Measurements from ENCODE around the gene MGLL.

The MGLL gene

DNA sequence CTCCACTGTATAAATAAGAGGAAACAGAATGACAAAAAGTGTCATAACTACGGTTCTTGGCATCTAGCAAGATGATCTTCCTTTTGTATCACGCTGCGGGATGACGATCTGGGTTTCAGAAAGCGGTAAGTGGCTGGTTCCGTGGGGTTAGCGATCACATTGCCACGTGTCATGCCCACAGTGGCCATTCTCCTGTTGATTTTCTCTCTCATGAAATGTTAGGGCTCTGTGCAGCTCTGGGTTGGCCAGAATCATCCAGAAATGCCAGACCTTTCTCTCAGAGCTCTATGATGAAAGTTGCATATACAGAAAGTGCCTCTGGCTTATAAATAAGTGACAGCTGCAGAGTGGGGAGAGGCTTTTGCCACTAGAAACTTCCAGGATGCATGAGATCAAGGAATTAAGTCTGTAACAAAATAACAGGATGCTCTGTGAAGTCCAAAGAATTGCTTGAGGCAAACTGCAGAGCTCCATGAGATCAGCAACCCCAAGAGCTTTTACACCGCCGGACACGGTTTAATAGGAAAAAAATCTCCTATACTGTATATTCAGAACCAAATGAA, 78.0 kb downstream of the MGLL start:
- H3K4me2 ChIP-seq (ENCODE audit: low read length): no peak overlapping the region
- H4K20me1 ChIP-seq (ENCODE audit: insufficient read depth, low read length): no peaks in the 10 kb centered on the region
- H3K27me3 ChIP-seq (ENCODE audit: insufficient read depth, low read length): no peaks in the 10 kb centered on the region
- H3K4me3 ChIP-seq (ENCODE audit: low read depth, low read length, poor library complexity, severe bottlenecking): no peak overlapping the region
- H3K9me2 ChIP-seq (ENCODE audit: low read depth, low read length): no peaks in the 10 kb centered on the region
- no peak overlapping the region for H2AFZ ChIP-seq (ENCODE audit: low read length)
- H3F3A ChIP-seq (ENCODE audit: insufficient read depth, low read length): no peaks in the 10 kb centered on the region
- H3K4me1 ChIP-seq (ENCODE audit: insufficient read depth, low read length, severe bottlenecking): no peaks in the 10 kb centered on the region
- no peaks in the 10 kb centered on the region for H3K9me3 ChIP-seq (ENCODE audit: low read length)
- TF ChIP-seq, protein P1, sequence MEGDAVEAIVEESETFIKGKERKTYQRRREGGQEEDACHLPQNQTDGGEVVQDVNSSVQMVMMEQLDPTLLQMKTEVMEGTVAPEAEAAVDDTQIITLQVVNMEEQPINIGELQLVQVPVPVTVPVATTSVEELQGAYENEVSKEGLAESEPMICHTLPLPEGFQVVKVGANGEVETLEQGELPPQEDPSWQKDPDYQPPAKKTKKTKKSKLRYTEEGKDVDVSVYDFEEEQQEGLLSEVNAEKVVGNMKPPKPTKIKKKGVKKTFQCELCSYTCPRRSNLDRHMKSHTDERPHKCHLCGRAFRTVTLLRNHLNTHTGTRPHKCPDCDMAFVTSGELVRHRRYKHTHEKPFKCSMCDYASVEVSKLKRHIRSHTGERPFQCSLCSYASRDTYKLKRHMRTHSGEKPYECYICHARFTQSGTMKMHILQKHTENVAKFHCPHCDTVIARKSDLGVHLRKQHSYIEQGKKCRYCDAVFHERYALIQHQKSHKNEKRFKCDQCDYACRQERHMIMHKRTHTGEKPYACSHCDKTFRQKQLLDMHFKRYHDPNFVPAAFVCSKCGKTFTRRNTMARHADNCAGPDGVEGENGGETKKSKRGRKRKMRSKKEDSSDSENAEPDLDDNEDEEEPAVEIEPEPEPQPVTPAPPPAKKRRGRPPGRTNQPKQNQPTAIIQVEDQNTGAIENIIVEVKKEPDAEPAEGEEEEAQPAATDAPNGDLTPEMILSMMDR (IDR thresholded peaks at IDR 0.05; ENCODE audit: low read length): no peak
- TF ChIP-seq EZH2 (IDR thresholded peaks at IDR 0.05; ENCODE audit: borderline replicate concordance, low read length): no peak
- H3K27ac ChIP-seq (ENCODE audit: low read depth, low read length, poor library complexity, severe bottlenecking): no peak overlapping the region
- no peaks in the 10 kb centered on the region for H3K36me3 ChIP-seq (ENCODE audit: insufficient read depth, low read length)
- H3K9ac ChIP-seq (ENCODE audit: low read length): no peak overlapping the region
- H3K79me2 ChIP-seq (ENCODE audit: insufficient read depth, low read length): no peaks in the 10 kb centered on the region

DNA sequence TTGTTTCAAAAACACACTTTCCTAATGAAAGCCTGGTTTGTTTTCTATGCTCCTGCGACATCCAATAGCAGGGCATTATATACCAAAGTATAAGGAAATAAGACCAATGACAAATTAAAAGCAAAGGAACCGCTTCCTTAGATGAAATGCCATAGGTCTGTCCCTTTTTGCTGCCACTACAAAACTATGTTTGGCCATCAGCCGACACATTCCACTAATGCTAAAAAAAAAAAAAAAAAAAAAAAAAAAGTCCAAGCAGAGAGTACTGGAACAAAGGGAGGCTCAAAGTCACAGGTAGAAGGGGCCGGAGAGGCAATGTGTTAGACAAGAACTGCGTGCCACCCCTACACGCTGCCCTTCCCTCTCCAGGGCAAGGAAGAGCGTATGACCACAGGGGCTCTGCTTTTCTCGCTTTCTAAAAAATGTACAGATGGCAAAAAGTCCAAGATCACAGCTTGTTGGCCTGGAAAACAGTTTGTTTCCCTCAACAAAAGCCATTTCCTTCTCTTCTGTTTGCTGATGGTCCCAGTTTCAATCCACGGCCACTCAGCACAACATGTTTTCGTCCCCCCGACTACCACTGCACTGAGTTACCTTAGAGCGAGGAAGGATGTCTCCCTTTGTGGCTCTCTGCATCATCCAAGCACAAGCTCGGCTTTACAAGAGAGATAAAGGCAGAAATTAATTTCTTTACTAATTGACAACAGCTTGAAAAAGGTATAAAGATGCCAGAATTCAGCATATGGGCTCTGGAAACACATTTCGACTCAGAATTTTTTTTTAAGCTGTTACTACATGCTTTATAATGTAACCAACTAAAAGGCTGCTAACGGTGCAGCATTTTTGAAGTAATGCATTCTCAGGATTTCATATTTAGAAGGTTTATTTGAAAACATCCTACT, 78.7 kb downstream of the MGLL start:
- H3K27ac ChIP-seq (ENCODE audit: low read depth, low read length, poor library complexity, severe bottlenecking): no peak overlapping the region
- H3K79me2 ChIP-seq (ENCODE audit: insufficient read depth, low read length): no peaks in the 10 kb centered on the region
- H4K20me1 ChIP-seq (ENCODE audit: insufficient read depth, low read length): no peaks in the 10 kb centered on the region
- no peaks in the 10 kb centered on the region for H3K9me3 ChIP-seq (ENCODE audit: low read length)
- H3K27me3 ChIP-seq (ENCODE audit: insufficient read depth, low read length): no peaks in the 10 kb centered on the region
- no peak for TF ChIP-seq EZH2 (IDR thresholded peaks at IDR 0.05; ENCODE audit: borderline replicate concordance, low read length)
- H3K9ac ChIP-seq (ENCODE audit: low read length): no peak overlapping the region
- no peak overlapping the region for H3K4me3 ChIP-seq (ENCODE audit: low read depth, low read length, poor library complexity, severe bottlenecking)
- H3K9me2 ChIP-seq (ENCODE audit: low read depth, low read length): no peaks in the 10 kb centered on the region
- no peaks in the 10 kb centered on the region for H3F3A ChIP-seq (ENCODE audit: insufficient read depth, low read length)
- H2AFZ ChIP-seq (ENCODE audit: low read length): no peak overlapping the region
- H3K4me1 ChIP-seq (ENCODE audit: insufficient read depth, low read length, severe bottlenecking): no peaks in the 10 kb centered on the region
- no peak overlapping the region for H3K4me2 ChIP-seq (ENCODE audit: low read length)
- no peaks in the 10 kb centered on the region for H3K36me3 ChIP-seq (ENCODE audit: insufficient read depth, low read length)

GRCh38 chr3:127742580-127742979, 79.7 kb downstream of the MGLL start:
- Histone ChIP-seq H3K4me2 (ENCODE audit: low read length) (no peak overlapping the region), H3K9me2 (ENCODE audit: low read depth, low read length) (no peaks in the 10 kb centered on the region), H3K9me3 (ENCODE audit: low read length) (no peaks in the 10 kb centered on the region), H3K9ac (ENCODE audit: low read length) (no peak overlapping the region), H4K20me1 (ENCODE audit: insufficient read depth, low read length) (no peaks in the 10 kb centered on the region), H3K27ac (ENCODE audit: low read depth, low read length, poor library complexity, severe bottlenecking) (no peak overlapping the region), H3F3A (ENCODE audit: insufficient read depth, low read length) (no peaks in the 10 kb centered on the region), H3K4me3 (ENCODE audit: low read depth, low read length, poor library complexity, severe bottlenecking) (no peak overlapping the region), H3K36me3 (ENCODE audit: insufficient read depth, low read length) (no peaks in the 10 kb centered on the region), H3K79me2 (ENCODE audit: insufficient read depth, low read length) (no peaks in the 10 kb centered on the region), H3K4me1 (ENCODE audit: insufficient read depth, low read length, severe bottlenecking) (no peaks in the 10 kb centered on the region), H3K27me3 (ENCODE audit: insufficient read depth, low read length) (no peaks in the 10 kb centered on the region), H2AFZ (ENCODE audit: low read length) (no peak overlapping the region)
- no peak for TF ChIP-seq EZH2 (IDR thresholded peaks at IDR 0.05; ENCODE audit: borderline replicate concordance, low read length)
- TF ChIP-seq, protein P1 (IDR thresholded peaks at IDR 0.05; ENCODE audit: low read length): no peak

All from OCI-LY1 (cell line).